HEK293 (cell line): ENCODE results near the gene GALNTL6.

Source experiments
- CTCF ChIA-PET: fragments of 350-600 bp; formaldehyde crosslinking; extraction: SDS; loops from one replicate; lab custom pipeline; 2021; ENCODE audit warnings: antibody characterized with exemption; lab: Yijun Ruan, JAX
- POLR2A ChIA-PET: fragments of 300-600 bp; formaldehyde crosslinking; extraction: SDS; loops from one replicate; lab custom pipeline; 2020; ENCODE audit warnings: antibody characterized with exemption, inconsistent platforms; lab: Yijun Ruan, JAX
- H3K27ac ChIP-seq: fragments of 200-500 bp; sonication (Bioruptor generic); 2 replicates; pipeline ENCODE4 v1.5.1; 2014; ENCODE audit warnings: low read depth, low read length, control low read depth, inconsistent platforms; ENCODE audit errors: extremely low read depth
- H3K36me3 ChIP-seq, 2 experiments: fragments of 200-500 bp in 1 of 2; sonication (Bioruptor generic) in 1 of 2; 1 replicate in 1 of 2; 2 replicates in 1 of 2; pipeline ENCODE4 v1.5.1; 2014 to 2017; ENCODE audit warnings: inconsistent platforms in 2 of 2, low read length in 2 of 2; ENCODE audit not compliant: control insufficient read depth in 2 of 2, insufficient read depth in 1 of 2
- H3K4me1 ChIP-seq: fragments of 200-500 bp; sonication (Bioruptor generic); 2 replicates; pipeline ENCODE4 v1.5.1; 2014; ENCODE audit warnings: mild to moderate bottlenecking, low read length, inconsistent platforms; ENCODE audit not compliant: control insufficient read depth, insufficient read depth
- H3K4me3 ChIP-seq: 2 replicates; pipeline ENCODE4 v1.5.1; 2011; ENCODE audit warnings: low read depth, mild to moderate bottlenecking, control low read depth, low read length, moderate library complexity
- H3K9me3 ChIP-seq: fragments of 200-500 bp; sonication (Bioruptor generic); 2 replicates; pipeline ENCODE4 v1.5.1; 2014; ENCODE audit warnings: low read depth, low read length, inconsistent platforms; ENCODE audit not compliant: control insufficient read depth, insufficient read depth
- FEZF1 ChIP-seq: fragments of 450-650 bp; formaldehyde crosslinking; IDR thresholded peaks from 2 replicates; pipeline ENCODE4 v1.5.1; 2016; ENCODE audit warnings: missing biosample characterization, missing genetic modification characterization
- GLIS2 ChIP-seq: fragments of 450-650 bp; formaldehyde crosslinking; IDR thresholded peaks from 2 replicates; pipeline ENCODE4 v1.5.1; 2016; ENCODE audit warnings: missing biosample characterization, missing genetic modification characterization
- HOXA7 ChIP-seq: sonication (generic); formaldehyde crosslinking; IDR thresholded peaks from 2 replicates; pipeline ENCODE4 v1.8.1; 2022; ENCODE audit warnings: missing genetic modification reagents, borderline replicate concordance
- INSM2 ChIP-seq: fragments of 450-650 bp; formaldehyde crosslinking; IDR thresholded peaks from 2 replicates; pipeline ENCODE4 v1.5.1; 2016; ENCODE audit warnings: missing biosample characterization, missing genetic modification characterization
- MEIS1 ChIP-seq: sonication (generic); formaldehyde crosslinking; IDR thresholded peaks from 2 replicates; pipeline ENCODE4 v1.8.1; 2022; ENCODE audit warnings: missing genetic modification reagents, mild to moderate bottlenecking, borderline replicate concordance
- MZF1 ChIP-seq: fragments of 450-650 bp; formaldehyde crosslinking; IDR thresholded peaks from 2 replicates; pipeline ENCODE4 v1.5.1; 2017; ENCODE audit warnings: missing biosample characterization, missing genetic modification characterization, borderline replicate concordance
- PRDM6 ChIP-seq: fragments of 450-650 bp; formaldehyde crosslinking; IDR thresholded peaks from 2 replicates; pipeline ENCODE4 v1.5.1; 2017; ENCODE audit warnings: missing biosample characterization, missing genetic modification characterization
- SCRT1 ChIP-seq: fragments of 450-650 bp; formaldehyde crosslinking; IDR thresholded peaks from 2 replicates; pipeline ENCODE4 v1.5.1; 2016; ENCODE audit warnings: missing biosample characterization, missing genetic modification characterization, borderline replicate concordance
- WT1 ChIP-seq: fragments of 450-650 bp; formaldehyde crosslinking; IDR thresholded peaks from 2 replicates; pipeline ENCODE4 v1.5.1; 2016; ENCODE audit warnings: missing biosample characterization, missing genetic modification characterization
- ZIC2 ChIP-seq: fragments of 450-650 bp; formaldehyde crosslinking; IDR thresholded peaks from 2 replicates; pipeline ENCODE4 v1.5.1; 2016; ENCODE audit warnings: missing biosample characterization, missing genetic modification characterization
- ZNF114 ChIP-seq: fragments of 450-650 bp; formaldehyde crosslinking; IDR thresholded peaks from 2 replicates; pipeline ENCODE4 v1.5.0; 2017; ENCODE audit warnings: missing biosample characterization, missing genetic modification characterization
- ZNF140 ChIP-seq: fragments of 450-650 bp; formaldehyde crosslinking; IDR thresholded peaks from 2 replicates; pipeline ENCODE4 v1.5.1; 2016; ENCODE audit warnings: missing biosample characterization, missing genetic modification characterization
- ZNF146 ChIP-seq: fragments of 450-650 bp; formaldehyde crosslinking; IDR thresholded peaks from 2 replicates; pipeline ENCODE4 v1.5.1; 2016; ENCODE audit warnings: missing biosample characterization, missing genetic modification characterization
- ZNF211 ChIP-seq: fragments of 450-650 bp; formaldehyde crosslinking; IDR thresholded peaks from 2 replicates; pipeline ENCODE4 v1.5.1; 2016; ENCODE audit warnings: low read depth, missing biosample characterization, missing genetic modification characterization
- ZNF292 ChIP-seq: fragments of 450-650 bp; formaldehyde crosslinking; IDR thresholded peaks from 2 replicates; pipeline ENCODE4 v1.5.1; 2016; ENCODE audit warnings: low read depth, missing biosample characterization, missing genetic modification characterization, borderline replicate concordance
- ZNF416 ChIP-seq: fragments of 450-650 bp; formaldehyde crosslinking; IDR thresholded peaks from 2 replicates; pipeline ENCODE4 v1.5.1; 2016; ENCODE audit warnings: missing biosample characterization, missing genetic modification characterization
- ZNF473 ChIP-seq: fragments of 450-650 bp; formaldehyde crosslinking; IDR thresholded peaks from 2 replicates; pipeline ENCODE4 v1.5.1; 2017; ENCODE audit warnings: missing biosample characterization, missing genetic modification characterization
- ZNF529 ChIP-seq: fragments of 450-650 bp; formaldehyde crosslinking; IDR thresholded peaks from 2 replicates; pipeline ENCODE4 v1.5.1; 2017; ENCODE audit warnings: missing genetic modification characterization, missing biosample characterization; ENCODE audit not compliant: insufficient replicate concordance
- ZNF571 ChIP-seq: fragments of 450-650 bp; formaldehyde crosslinking; IDR thresholded peaks from 2 replicates; pipeline ENCODE4 v1.5.0; 2017; ENCODE audit warnings: missing biosample characterization, missing genetic modification characterization
- ZNF580 ChIP-seq: fragments of 450-650 bp; formaldehyde crosslinking; IDR thresholded peaks from 2 replicates; pipeline ENCODE4 v1.5.1; 2016; ENCODE audit warnings: missing biosample characterization, missing genetic modification characterization
- ZNF610 ChIP-seq: fragments of 450-650 bp; formaldehyde crosslinking; IDR thresholded peaks from 2 replicates; pipeline ENCODE4 v1.5.1; 2016; ENCODE audit warnings: missing biosample characterization, missing genetic modification characterization, borderline replicate concordance
- ZNF654 ChIP-seq: fragments of 450-650 bp; formaldehyde crosslinking; IDR thresholded peaks from 2 replicates; pipeline ENCODE4 v1.5.1; 2016; ENCODE audit warnings: low read depth, missing biosample characterization, missing genetic modification characterization
- ZNF660 ChIP-seq: fragments of 450-650 bp; IDR thresholded peaks from 2 replicates; pipeline ENCODE4 v1.5.1; 2018; ENCODE audit warnings: missing biosample characterization, mild to moderate bottlenecking, missing genetic modification characterization
- ZNF704 ChIP-seq: fragments of 450-650 bp; formaldehyde crosslinking; IDR thresholded peaks from 2 replicates; pipeline ENCODE4 v1.5.1; 2016; ENCODE audit warnings: missing biosample characterization, missing genetic modification characterization
- ZNF707 ChIP-seq: fragments of 450-650 bp; formaldehyde crosslinking; IDR thresholded peaks from 2 replicates; pipeline ENCODE4 v1.5.1; 2016; ENCODE audit warnings: missing biosample characterization, missing genetic modification characterization
- ZSCAN18 ChIP-seq: fragments of 450-650 bp; formaldehyde crosslinking; IDR thresholded peaks from 2 replicates; pipeline ENCODE4 v1.5.1; 2016; ENCODE audit warnings: missing biosample characterization, missing genetic modification characterization
- ZXDB ChIP-seq: fragments of 450-650 bp; formaldehyde crosslinking; IDR thresholded peaks from 2 replicates; pipeline ENCODE4 v1.5.1; 2016; ENCODE audit warnings: missing biosample characterization, missing genetic modification characterization

Gene GALNTL6

GRCh38 chr4:172927096-172927814 lies 1114.1 kb downstream of the GALNTL6 start:
- CTCF ChIA-PET = interaction anchor here (0.6 to 0.7 kb wide), 2 partner anchors 201 to 463 kb away, joined by 3 read pairs; no protein-coding TSS in a partner anchor
- Histone ChIP-seq H3K4me1 (no peaks in the 10 kb centered on the region), H3K36me3 (no peaks in the 10 kb centered on the region)
- no peak for TF ChIP-seq ZSCAN18 (tag by site-specific recombination)
- no peak for TF ChIP-seq INSM2
- no peak for TF ChIP-seq ZXDB (tag by site-specific recombination)
- TF ChIP-seq WT1 (tag by site-specific recombination) = no peak
- TF ChIP-seq ZNF707 = no peak
- TF ChIP-seq ZNF140 (tag by site-specific recombination) = no peak
- no peak for TF ChIP-seq ZNF704
- TF ChIP-seq ZNF610 (tag by site-specific recombination) = no peak
- no peak for TF ChIP-seq MEIS1
- no peak for TF ChIP-seq ZNF473 (tag by site-specific recombination)
- no peak for TF ChIP-seq SCRT1
- no peak for TF ChIP-seq GLIS2 (tag by site-specific recombination)
- no peak for TF ChIP-seq ZNF529 (tag by site-specific recombination)
- no peak for TF ChIP-seq ZNF660 (tag by site-specific recombination)
- TF ChIP-seq MZF1 (tag by site-specific recombination) = no peak
- TF ChIP-seq HOXA7 (CRISPR knock-in tag) = no peak
- no peak for TF ChIP-seq PRDM6 (tag by site-specific recombination)
- TF ChIP-seq, all 188 proteins: peak for 0
- H3K4me3 ChIP-seq = no peak overlapping the region
- no peak overlapping the region for H3K27ac ChIP-seq
- H3K9me3 ChIP-seq = no peaks in the 10 kb centered on the region
- POLR2A ChIA-PET = no interaction called here

GRCh38 chr4:172928347-172928746 lies 1115.1 kb downstream of the GALNTL6 start:
- POLR2A ChIA-PET = no interaction called here
- H3K27ac ChIP-seq = no peak overlapping the region
- CTCF ChIA-PET = no interaction called here
- H3K9me3 ChIP-seq = no peaks in the 10 kb centered on the region
- no peaks in the 10 kb centered on the region for H3K4me1 ChIP-seq
- H3K36me3 ChIP-seq = no peaks in the 10 kb centered on the region
- H3K4me3 ChIP-seq = no peak overlapping the region
- TF ChIP-seq ZNF211 (no peak), ZIC2 (tag by site-specific recombination) (no peak), ZNF416 (tag by site-specific recombination) (no peak), ZNF580 (tag by site-specific recombination) (no peak), ZNF146 (no peak), ZNF292 (tag by site-specific recombination) (no peak), ZNF114 (tag by site-specific recombination) (no peak), FEZF1 (no peak), ZNF571 (tag by site-specific recombination) (no peak), ZNF654 (no peak)
